Vein endothelial cell (primary cell): ENCODE measurements around the gene TNFRSF25. TPM values are rescaled to one million over a fixed set of nuclear protein-coding genes. Genes with fewer than 3 reads are reported as not detected.

Source experiments
- small RNA-seq: library from RNA; depleted of rRNA; stranded (forward); fragments of <200 nt; gene quantifications from one replicate; pipeline ENCODE3, GENCODE V24; 2012
- total RNA-seq: library from RNA; depleted of rRNA; stranded (reverse); fragments of >200 nt; gene quantifications from 2 replicates; pipeline ENCODE4 v1.2.3, GENCODE V29; 2012

The TNFRSF25 gene
- 17.0 and 18.9 TPM in 2 replicates for total RNA-seq

GRCh38 chr1:6466023-6466422, at the start of gene TNFRSF25:
TNFRSF25 (minus strand) TSS chr1:6466173; CDS start chr1:6466107, 66 bp downstream.

GRCh38 chr1:6491480-6491962, 25.5 kb upstream of the TNFRSF25 start, which contains the start of gene PLEKHG5:
PLEKHG5 (minus strand) TSS chr1:6491667; CDS start chr1:6477571, 14,096 bp downstream.

GRCh38 chr1:6424619-6425593, 41.1 kb downstream of the TNFRSF25 start, which contains the start of gene ESPN:
ESPN (plus strand) TSS chr1:6424776; CDS start chr1:6424956, 180 bp downstream.

GRCh38 chr1:6419804-6420453, 46.0 kb downstream of the TNFRSF25 start, which contains the start of gene HES2:
HES2 (minus strand) TSS chr1:6419919; CDS start chr1:6419820, 99 bp downstream.

Small RNA genes lying within 50 kb of the gene (small RNA-seq; reads per million reads assigned to genes)
- gene MIR4252 = not detected

Other genes starting within 250 kb of the TNFRSF25 start
- 54.5 and 73.4 TPM in 2 replicates for gene ICMT, start 230.2 kb downstream of the TNFRSF25 start, total RNA-seq
- gene HES3, start 222.0 kb downstream of the TNFRSF25 start, total RNA-seq = not detected in 2 replicates
- gene GPR153, start 205.1 kb downstream of the TNFRSF25 start, total RNA-seq = 1.4 and 3.3 TPM in 2 replicates
- 21.2 and 27.7 TPM in 2 replicates for gene ACOT7, start 72.4 kb downstream of the TNFRSF25 start, total RNA-seq
- gene HES2, start 46.3 kb downstream of the TNFRSF25 start, total RNA-seq = 31.7 and 33.1 TPM in 2 replicates
- gene ESPN, start 41.4 kb downstream of the TNFRSF25 start, total RNA-seq = 0.67 and 1.3 TPM in 2 replicates
- gene PLEKHG5, start 25.5 kb upstream of the TNFRSF25 start, total RNA-seq = 61.3 and 69.6 TPM in 2 replicates
- gene NOL9, start 88.3 kb upstream of the TNFRSF25 start, total RNA-seq = 38.5 and 41.1 TPM in 2 replicates
- not detected in 2 replicates for gene TAS1R1, start 89.1 kb upstream of the TNFRSF25 start, total RNA-seq
- 13.1 and 18.6 TPM in 2 replicates for gene ZBTB48, start 113.8 kb upstream of the TNFRSF25 start, total RNA-seq
- gene KLHL21, start 136.7 kb upstream of the TNFRSF25 start, total RNA-seq = 31.0 and 31.4 TPM in 2 replicates
- 11.4 and 14.0 TPM in 2 replicates for gene PHF13, start 147.6 kb upstream of the TNFRSF25 start, total RNA-seq
- gene THAP3, start 158.7 kb upstream of the TNFRSF25 start, total RNA-seq = 11.6 and 13.7 TPM in 2 replicates
- 42.1 and 45.4 TPM in 2 replicates for gene DNAJC11, start 235.6 kb upstream of the TNFRSF25 start, total RNA-seq